ENCODE measurements around the gene ALG8. TPM values are rescaled to one million over a fixed set of nuclear protein-coding genes. Genes with fewer than 3 reads are reported as not detected.

Gene ALG8
- total and polyA plus RNA-seq, 2 of the 8 experiments (the other 6 are each of a cell fraction or from before 2014, with no cell fraction given) = 66.7 to 84.3 TPM

- peak overlapping the region; percentile 66 for H2AFZ ChIP-seq (ENCODE audit: low read length)
- H3K27ac ChIP-seq (ENCODE audit: low read depth, low read length) = peak overlapping the region; percentile 87
- DNase-seq (ENCODE audit: low read depth in 1 of 2, low spot score in 2 of 2) = no peak
- H3K36me3 ChIP-seq (ENCODE audit: control insufficient read depth in 2 of 4, insufficient read depth in 4 of 4, low read length in 3 of 4) = peaks cover 2 to 11% (median 8%) of the 10 kb centered on the region in 4 experiments; a peak in 5 of 8 replicates
- H2BK12ac ChIP-seq (ENCODE audit: low read depth, low read length) = no peak overlapping the region
- H3K9ac ChIP-seq (replicated peaks in 1 of 4; ENCODE audit: extremely low read depth in 1 of 4, low read depth in 3 of 4, low read length in 3 of 4) = peak overlapping the region; percentile 84 to 94 (median 90)
- peaks cover 12% of the 10 kb centered on the region for H3K23me2 ChIP-seq (ENCODE audit: low read depth, low read length)
- ChIA-PET POLR2A (ENCODE audit: partially characterized antibody) (interaction anchor here (0.6 to 4.5 kb wide), 24 partner anchors 8 to 445 kb away, joined by 3 to 32 read pairs (median 4); partner anchors contain the start of genes INTS4, KCTD21, NARS2 and NDUFC2), CTCF (ENCODE audit: partially characterized antibody) (interaction anchor here (0.6 kb wide), 1 partner anchor 658 kb away, joined by 6 read pairs; no protein-coding TSS in a partner anchor)
- H3K4me3 ChIP-seq (ENCODE audit: extremely low read depth in 1 of 4, insufficient read depth in 2 of 4, low read depth in 3 of 4, low read length in 4 of 4) = peak overlapping the region; percentile 75 to 91 (median 84)
- peak overlapping the region; percentile 98 for H4K8ac ChIP-seq (ENCODE audit: extremely low read depth, insufficient read depth, low read length)
- H3K4me2 ChIP-seq (ENCODE audit: insufficient read depth in 1 of 2, low read depth in 2 of 2, low read length in 2 of 2) = peak overlapping the region; percentile 76 to 82
- H3K79me1 ChIP-seq (ENCODE audit: low read depth, low read length) = 0 out of 2 replicates have a peak, but pooled peaks cover 3% of the 10 kb centered on the region
- peaks cover 0 to 25% of the 10 kb centered on the region in 2 experiments; a peak in 3 of 4 replicates for H3K79me2 ChIP-seq (ENCODE audit: control insufficient read depth in 1 of 2, insufficient read depth in 2 of 2, low read length in 2 of 2)
- peak overlapping the region; percentile 90 for H2BK15ac ChIP-seq (ENCODE audit: low read length)
- peak overlapping the region; percentile 65 for H4K5ac ChIP-seq (ENCODE audit: insufficient read length, low read depth, low read length)
- no peaks in the 10 kb centered on the region for H4K20me1 ChIP-seq (replicated peaks in 1 of 2; ENCODE audit: control insufficient read depth in 1 of 2, insufficient read depth in 2 of 2, low read length in 2 of 2)
- no peak overlapping the region for H2BK20ac ChIP-seq (ENCODE audit: low read length)
- no peaks in the 10 kb centered on the region for H3K9me3 ChIP-seq (ENCODE audit: insufficient read depth in 2 of 2, low read depth in 1 of 2, low read length in 1 of 2)
- no peak overlapping the region for H3K14ac ChIP-seq (ENCODE audit: insufficient read length)
- peak overlapping the region; percentile 14 for H2BK120ac ChIP-seq (replicated peaks; ENCODE audit: low read depth, low read length)
- peak overlapping the region; percentile 62 for H3K4ac ChIP-seq (replicated peaks; ENCODE audit: insufficient read length, low read depth, low read length)
- no peak for FAIRE-seq
- no peaks in the 10 kb centered on the region for H3K27me3 ChIP-seq (replicated peaks in 1 of 4; ENCODE audit: control insufficient read depth in 3 of 4, extremely low read depth in 1 of 4, insufficient read depth in 3 of 4, low read length in 3 of 4)
- peak overlapping the region; percentile 89 for H2BK5ac ChIP-seq (ENCODE audit: low read depth, low read length)
- H3K4me1 ChIP-seq (replicated peaks in 1 of 4; ENCODE audit: control insufficient read depth in 3 of 4, insufficient read depth in 4 of 4, low read length in 3 of 4) = no peaks in the 10 kb centered on the region; a peak in 1 of 7 replicates
- H3K18ac ChIP-seq (ENCODE audit: extremely low read depth, low read length) = peak overlapping the region; percentile 89
- no peak overlapping the region for H2AK5ac ChIP-seq (ENCODE audit: low read depth, low read length)
- WGBS, 2 experiments (ENCODE audit: extremely low coverage in 1 of 2, insufficient coverage in 1 of 2, insufficient read length in 1 of 2, insufficient replicate concordance in 2 of 2, low coverage in 1 of 2, low lambda C conversion rate in 2 of 2, missing lambda C conversion rate in 1 of 2) = 23% methylated on average over 12 of the region's 12 CpGs; no CpG with 5 or more reads in 1 of the 2 experiments
- peak overlapping the region; percentile 78 for H4K91ac ChIP-seq (replicated peaks; ENCODE audit: insufficient read length, low read length)
- no peak overlapping the region for H3K23ac ChIP-seq (ENCODE audit: insufficient read length)
- peak overlapping the region; percentile 38 for H3K56ac ChIP-seq (replicated peaks; ENCODE audit: insufficient read length, low read depth, low read length)
- TF ChIP-seq SIN3A (conservative IDR thresholded peaks at IDR 0.05 in 1 of 2, IDR thresholded peaks at IDR 0.05 in 1 of 2; ENCODE audit: low read depth in 1 of 2, low read length in 2 of 2) (no peak), CBX5 (IDR thresholded peaks at IDR 0.05; ENCODE audit: low read depth, low read length) (no peak), HDAC2 (IDR thresholded peaks at IDR 0.05; ENCODE audit: borderline replicate concordance in 1 of 2, low read depth in 2 of 2, low read length in 2 of 2) (peak in 1 of 2 experiments; percentile 94; a peak in 2 of 4 replicates), ZNF274 (IDR thresholded peaks at IDR 0.05; ENCODE audit: borderline replicate concordance, extremely low read depth, low read length) (no peak), RAD21 (IDR thresholded peaks at IDR 0.05 in 1 of 2, conservative IDR thresholded peaks at IDR 0.05 in 1 of 2; ENCODE audit: low read depth in 2 of 2, low read length in 2 of 2) (no peak), TCF12 (IDR thresholded peaks at IDR 0.05; ENCODE audit: low read depth, low read length) (no peak), CEBPB (IDR thresholded peaks at IDR 0.05; ENCODE audit: low read depth, low read length) (no peak), ATF2 (IDR thresholded peaks at IDR 0.05; ENCODE audit: low read length) (0 out of 2 replicates have a peak, but pooled peaks have one; percentile 28), GTF2F1 (IDR thresholded peaks at IDR 0.05; ENCODE audit: borderline replicate concordance, low read depth, low read length) (no peak)
Measured at GRCh38 chr11:78138694-78139421, 568 bp downstream of the ALG8 start.
